ENCODE results near the gene KAZN.

KAZN gene

DNA sequence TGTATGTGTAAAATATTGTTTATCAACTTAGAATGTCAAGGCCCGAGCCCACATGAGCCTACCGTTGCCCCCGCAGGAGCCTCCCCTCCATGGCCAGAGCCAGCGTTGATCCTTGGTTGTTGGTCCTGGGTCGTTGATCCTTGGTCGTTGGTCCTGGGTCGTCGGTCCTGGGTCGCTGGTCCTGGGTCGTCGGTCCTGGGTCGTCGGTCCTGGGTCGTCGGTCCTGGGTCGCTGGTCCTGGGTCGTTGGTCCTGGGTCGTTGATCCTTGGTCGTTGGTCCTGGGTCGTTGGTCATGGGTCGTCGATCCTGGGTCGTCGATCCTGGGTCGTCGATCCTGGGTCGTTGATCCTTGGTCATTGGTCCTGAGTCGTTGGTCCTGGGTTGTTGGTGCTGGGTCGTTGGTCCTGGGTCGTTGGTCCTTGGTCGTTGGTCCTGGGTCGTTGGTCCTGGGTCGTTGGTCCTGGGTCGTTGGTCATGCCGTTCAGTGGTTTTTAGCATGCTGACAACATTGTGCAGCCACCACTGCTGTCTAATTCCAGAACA is 450.0 kb downstream of the KAZN start:
- DNase-seq, result no peak

DNA sequence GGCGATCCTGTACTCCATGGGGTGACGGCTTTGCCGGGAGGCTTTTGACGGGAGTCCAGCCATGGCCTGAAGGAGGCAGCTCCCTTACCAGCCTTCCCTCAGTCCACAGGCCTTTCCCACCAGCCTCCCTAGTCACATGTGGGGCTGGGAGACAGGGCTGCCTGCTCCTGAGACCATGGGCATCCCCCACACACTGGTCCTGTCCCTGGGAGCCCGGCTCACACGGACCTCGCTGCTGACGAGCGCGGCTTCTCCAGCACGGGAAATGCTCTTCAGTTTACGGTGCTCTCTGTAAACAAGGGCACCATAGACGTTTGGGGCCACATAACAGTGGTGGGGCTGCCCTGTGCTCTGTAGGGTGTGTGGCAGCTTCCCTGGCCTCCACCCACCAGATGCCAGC is 450.6 kb downstream of the KAZN start:
- DNase-seq, result no peak

DNA sequence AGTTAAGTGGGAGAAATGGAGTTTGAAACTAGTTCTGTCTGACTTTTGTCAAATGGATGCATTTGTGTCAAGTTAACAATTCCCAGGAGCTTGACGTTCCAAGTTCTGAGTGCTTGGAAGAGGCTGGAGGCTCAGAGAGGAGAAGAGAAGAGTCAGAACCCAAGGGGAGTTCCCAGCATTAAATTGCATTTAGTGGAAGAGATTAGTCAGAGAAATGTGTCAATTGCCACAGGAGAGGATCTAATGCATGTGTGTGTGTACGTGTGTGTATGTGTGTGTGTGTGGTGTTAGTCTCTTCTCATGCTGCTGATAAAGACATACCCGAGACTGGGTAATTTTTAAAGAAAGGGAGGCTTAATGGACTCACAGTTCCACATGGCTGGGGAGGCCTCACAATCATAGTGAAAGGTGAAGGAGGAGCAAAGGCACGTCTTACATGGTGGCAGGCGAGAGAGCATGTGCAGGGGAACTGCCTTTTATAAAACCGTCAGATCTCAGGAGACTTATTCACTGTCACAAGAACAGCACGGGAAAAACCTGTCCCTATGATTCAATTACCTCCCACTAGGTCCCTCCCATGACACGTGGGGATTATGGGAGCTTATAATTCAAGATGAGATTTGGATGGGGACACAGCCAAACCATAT is 453.5 kb downstream of the KAZN start:
- DNase-seq, result no peak

DNA sequence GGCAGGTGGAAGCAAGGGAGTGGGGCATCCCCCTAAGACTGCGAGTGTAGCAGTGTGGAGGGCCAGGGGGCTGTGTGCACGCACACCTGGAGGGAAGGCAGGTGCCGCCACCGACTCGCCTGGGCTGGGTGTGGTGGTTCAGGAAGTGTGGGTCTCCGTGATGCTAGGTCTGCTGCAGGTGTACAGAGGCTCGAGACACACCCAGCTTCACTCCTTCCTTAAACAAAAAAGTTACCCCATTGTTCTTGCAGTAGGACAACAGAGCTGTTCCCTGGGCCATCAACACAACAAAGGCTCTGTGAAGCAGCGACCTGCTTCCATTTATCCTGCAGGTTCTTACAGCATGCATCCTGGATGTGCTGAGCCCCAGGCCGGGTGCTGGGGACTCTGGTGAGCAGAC is 454.7 kb downstream of the KAZN start:
- peak; percentile 11 for DNase-seq

DNA sequence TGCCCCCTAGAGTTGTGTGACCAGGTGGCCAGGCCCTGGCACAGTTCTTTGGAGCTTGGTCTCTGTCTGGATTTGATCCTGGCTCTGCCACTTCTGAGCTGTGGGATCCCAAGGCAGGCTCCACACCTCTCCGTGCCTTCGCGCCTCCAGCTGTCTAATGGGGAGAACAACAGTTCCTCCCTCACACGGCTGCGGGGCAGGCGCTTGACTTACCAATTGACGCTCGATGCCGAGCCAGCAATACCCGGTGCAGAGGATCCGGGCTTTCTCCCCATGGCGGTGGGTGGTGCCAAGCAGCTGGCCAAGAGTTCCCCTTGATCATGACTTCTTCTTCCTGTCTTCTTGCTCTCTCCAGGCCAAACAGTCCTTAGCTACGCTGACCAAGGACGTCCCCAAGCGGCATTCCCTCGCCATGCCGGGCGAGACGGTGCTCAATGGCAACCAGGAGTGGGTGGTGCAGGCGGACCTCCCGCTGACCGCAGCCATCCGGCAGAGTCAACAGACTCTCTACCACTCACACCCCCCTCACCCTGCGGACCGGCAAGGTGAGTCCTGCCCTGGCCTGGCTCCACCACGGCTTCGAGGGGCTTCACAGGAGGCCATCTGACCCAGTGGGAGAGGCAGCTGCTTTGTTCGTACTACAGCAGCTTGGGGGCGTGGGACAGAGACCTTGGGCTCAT is 457.4 kb downstream of the KAZN start:
- DNase-seq, result no peak

DNA sequence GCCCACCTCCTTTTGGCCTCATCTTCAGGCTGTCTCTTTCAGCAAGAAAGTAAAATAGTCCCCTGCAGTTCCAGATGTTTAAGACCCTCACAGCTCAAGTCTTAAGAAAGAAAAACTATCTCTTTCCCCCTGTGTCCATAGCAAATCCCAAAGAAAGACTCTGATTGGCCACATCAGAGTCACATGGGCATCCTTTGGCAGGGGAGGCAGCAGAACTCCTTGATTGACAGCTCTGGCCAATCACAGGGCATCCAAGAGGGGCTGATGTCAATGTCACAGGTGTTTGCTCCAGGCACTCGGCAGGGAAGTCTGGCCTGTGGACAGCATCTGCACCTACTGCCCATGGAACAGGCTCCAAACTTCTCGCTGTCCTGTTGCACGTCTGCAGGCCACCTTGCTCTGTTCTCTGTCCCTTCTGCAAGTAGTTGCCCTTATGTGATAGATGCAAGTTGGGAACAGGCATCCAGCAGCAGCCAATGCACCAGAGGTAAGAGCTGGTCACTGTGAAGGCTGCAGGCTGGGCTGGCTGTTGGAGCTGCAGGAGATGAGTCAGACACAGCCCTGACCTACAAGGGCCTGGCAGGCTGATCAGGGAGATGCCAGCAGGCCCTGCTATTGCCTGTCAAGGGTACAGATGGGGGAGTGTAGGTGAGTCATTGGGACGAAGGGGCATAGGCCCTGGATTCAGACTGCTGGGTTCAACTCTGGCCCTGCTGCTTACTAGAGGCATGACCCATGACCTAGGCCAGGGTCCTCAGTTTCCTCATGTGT is 458.2 kb downstream of the KAZN start:
- no peak for DNase-seq

DNA sequence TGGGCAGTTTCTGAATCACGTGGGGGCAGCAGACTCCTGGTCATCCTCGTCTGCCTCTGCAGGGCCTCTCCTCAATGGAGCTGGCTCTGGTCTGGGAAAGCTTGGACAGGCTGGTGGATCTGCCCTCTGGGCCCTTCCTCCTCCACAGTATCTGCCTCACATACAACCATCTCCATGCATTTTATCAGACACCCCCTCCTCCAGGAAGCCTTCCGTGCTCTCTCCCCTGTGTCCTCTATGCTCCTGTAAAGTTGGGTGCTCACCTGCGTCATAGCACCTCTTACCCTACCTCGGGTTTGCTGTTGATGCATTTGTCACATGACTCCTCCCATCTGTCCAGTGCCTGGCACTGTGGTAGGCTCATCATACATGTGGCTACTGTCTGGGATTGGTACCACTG is 459.3 kb downstream of the KAZN start:
- no peak for DNase-seq

DNA sequence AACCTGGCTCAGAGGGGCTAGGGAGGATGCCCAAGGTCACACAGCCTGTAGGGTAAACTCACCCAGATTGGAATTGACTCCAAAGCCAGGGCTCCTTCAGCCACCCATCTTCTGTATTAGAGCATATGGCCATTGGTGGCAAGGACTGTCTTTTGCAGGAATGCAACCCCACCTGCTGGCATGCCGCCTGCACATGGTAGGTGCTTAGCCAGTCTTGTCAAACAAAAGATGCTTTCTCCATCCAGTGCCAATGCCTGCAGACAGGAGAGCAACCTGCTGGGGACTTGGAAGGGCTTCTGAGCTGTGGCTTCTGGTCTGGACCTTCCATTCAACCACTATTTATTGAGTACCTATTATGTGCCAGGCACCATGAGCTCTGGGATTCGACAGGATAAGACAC is 459.8 kb downstream of the KAZN start:
- no peak for DNase-seq

DNA sequence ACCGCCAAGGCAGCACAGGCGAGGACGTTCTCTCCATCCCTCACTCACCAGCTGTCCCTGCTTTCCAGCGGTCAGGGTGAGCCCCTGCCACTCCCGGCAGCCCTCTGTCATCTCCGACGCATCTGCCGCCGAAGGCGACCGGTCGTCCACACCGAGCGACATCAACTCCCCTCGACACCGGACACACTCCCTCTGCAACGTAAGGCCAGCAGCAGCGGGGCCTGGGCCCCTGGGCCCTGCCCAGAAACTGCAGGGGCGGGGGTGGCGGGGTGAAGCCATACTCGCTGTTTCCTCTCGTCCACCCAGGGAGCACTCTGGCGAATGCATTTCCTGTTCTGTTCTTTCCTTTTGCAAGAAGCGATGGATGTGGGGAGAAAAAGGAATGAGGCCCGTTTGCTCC is 461.6 kb downstream of the KAZN start:
- DNase-seq, result no peak

DNA sequence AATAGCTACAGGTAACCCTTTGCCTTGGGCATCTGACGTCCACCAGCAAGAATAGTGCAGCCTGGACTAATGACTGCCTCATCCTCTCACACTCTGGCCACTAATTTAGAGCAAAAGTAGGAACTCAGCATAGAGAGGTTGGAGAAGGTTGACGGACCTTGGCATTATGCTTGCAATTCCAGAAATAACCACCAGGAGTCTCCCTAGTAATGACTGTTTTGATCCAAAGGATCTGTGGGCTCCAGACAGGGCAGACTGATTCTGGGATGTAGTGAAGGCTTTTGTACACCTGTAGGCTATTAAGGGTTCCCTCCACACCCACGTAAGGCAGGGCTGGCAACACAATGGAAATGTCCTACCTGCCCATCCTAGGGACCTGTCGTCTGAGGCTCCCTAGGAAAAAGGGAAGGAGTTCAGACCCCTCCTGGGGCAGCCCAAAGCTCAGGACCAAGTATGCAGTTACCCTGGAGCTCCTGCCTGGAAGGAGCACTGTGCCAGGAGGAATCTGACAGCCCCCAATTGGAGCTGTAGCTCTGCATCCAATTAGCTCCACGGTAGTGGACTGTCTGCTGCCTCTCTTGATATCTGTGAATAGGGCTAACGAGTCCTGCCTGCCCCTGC is 464.1 kb downstream of the KAZN start:
- no peak for DNase-seq

DNA sequence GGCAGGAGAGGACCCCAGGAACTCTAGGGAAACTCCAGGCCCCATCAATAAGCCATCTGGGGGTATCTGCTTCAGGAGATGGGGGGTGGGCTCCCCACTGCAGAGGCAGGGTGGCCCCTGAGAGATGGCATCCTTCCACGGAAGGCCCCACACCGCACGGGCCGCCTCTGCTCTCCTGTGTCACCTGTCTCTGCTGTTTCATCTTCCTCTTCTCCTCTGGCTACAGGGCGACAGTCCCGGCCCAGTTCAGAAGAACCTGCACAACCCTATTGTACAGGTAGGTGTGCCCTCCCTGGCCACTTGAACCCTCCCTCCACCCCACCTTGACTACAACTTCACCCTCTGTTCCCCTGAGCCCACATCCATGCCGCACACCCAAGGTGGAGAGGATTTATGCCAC is 464.9 kb downstream of the KAZN start:
- DNase-seq, result no peak

DNA sequence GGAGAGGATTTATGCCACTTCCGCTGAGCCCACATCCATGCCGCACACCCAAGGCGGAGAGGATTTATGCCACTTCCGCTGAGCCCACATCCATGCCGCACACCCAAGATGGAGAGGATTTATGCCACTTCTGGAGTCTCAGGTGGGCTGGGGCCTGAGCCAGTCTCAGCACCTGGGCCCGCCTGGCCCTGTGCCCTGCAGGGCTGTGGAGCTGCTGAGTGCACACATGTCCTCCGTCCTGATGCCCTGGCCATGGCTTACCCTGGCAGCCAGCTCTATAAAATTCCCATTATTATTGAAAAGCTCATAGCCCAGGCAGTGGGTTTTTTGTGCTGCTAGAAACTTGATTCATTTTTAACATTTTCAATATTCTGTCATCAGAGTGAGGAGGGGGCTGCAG is 465.3 kb downstream of the KAZN start:
- no peak for DNase-seq

DNA sequence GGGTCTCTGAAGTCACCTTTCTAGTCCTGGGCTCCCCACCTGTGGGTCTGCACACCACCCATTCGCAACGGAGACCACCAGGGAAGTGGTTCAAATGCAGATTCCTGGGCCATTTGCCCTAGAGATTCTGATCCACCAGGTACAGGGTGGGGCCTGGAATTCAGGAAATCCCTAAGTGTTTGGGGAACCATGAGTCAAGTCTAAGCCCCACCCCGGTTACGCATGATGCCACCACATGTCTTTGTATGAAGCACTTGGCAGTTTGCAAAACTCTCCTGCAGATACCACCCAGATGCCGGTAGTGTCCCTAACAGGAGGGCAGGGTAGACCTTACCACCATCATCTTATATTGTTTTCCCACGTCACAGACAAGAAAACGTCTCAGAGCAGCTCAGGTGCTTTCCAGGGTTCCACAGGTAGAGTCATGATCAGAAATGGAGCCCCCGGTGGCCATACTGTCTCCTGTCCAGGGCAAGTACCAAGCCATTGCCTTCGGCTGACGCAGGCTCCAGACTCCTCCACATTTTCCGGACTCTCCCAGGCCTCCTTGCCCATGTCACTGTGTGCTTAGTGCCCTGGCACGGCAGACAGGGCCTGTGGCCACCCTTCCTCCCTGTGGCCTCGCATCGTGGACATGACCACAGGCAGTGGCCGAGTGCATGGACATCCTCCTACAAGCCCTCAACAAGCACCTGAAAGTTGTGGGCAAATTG is 465.9 kb downstream of the KAZN start:
- no peak for DNase-seq

DNA sequence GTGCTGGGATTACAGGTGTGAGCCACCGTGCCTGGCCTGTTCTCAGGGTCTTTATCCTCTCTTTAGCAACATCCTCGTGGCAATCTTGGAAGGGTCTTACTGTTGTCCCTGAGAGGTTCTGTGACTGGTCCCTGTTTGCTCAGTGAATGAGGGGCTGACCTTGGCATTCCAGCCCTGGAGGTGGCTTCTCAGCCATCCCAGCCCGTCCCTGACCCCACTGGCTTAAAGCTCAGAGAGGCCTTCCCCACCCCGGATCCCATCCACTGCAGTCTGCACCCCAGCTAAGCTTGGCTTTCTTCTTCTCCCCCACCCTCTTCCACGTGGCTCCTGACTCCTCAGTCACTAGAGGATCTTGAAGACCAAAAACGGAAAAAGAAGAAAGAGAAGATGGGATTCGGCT is 466.8 kb downstream of the KAZN start:
- no peak for DNase-seq

DNA sequence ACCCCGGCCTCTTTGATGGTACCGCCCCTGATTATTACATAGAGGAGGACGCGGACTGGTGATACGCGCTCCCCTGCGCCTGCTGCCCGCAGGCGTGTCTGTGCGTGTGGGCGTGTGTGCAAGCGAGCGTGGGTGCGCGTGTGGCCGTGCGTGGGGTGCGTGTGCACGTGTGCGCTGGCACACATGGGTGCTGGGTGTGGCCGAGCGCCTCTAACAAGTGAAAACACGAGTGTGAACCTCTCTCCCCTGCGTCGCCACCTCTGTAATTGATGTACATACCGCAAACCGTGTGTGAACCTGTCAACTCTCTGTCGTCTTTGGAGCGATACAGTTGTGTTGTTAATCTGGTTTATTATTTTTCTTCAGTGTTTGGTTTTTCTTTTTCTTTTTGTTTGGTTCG is 467.3 kb downstream of the KAZN start:
- no peak for DNase-seq

DNA sequence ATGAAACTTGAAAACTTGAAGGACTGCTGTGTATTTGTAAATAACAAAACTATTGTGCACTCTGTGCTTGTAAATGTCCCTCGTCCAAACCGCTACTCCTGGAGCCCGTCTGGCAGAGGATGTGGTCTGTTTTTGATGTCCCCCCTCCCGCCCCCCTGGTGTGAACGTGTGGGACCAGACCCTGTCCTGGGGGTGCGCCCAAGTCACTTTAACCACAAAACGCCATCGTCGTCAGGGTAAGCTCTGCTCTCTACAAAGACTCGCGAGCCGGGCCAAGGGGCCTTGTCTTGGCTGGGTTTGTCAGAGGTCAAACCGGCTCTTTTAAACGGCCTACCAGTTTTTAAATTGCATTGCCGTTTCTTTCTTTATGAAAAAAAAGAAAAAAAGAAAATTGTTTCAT is 467.7 kb downstream of the KAZN start:
- no peak for DNase-seq

DNA sequence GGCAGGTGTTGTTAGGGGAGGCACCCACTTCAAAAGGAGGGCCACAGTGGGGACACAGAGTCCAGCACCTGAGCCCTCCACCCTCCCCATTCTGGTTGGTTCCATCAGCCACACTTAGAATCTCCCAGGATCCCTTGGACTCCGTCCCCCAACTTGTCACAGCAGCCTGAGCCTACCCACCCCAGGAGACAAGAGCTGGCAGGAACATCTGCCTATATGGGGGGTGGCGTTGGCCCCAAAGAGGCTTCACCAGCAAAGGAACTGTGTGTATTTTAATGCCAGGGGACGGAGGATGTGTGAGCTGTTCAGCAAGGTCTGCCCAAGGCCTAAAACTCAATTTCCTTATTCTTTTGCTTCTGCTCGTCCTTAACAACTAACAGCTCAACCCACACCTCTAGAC is 468.7 kb downstream of the KAZN start:
- DNase-seq, result no peak

DNA sequence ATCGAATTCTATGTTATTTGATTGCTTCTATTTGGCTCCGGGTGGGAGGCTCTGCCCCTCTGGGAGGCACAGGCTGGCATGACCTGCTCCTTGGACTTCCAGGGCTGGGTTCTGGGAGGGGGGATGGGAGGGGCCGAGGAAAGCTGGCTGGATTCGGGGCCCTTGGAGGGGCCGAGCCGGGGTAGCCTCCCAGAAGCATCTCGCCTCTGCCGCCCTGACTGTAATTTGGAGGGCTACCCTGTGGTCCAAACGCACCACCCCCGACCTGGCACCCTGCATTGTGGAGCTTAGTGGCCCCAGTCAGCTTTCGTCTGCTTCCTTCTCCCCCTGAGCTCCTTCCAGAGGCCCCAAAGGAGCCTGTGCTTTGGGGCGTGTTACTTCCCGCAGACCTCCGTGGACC is 469.7 kb downstream of the KAZN start:
- no peak for DNase-seq

DNA sequence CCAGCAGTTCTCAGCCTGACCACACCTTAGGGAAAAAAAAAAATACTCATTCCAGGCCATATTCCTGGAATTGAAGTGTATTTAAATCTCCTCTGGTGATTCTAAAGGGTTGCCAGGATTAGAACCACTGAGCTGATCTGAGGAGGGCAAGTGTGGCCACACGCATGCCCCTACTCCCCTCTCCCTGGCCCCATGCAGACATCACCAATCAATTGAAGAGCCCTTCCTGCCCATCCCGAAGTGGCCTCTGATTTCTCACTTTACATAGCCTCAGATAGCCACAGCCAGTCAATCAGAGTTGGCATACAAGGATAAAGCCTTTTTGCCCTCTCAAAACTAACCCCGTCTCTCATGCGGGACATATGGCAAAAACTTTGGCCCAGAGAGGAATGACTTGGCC is 470.5 kb downstream of the KAZN start:
- no peak for DNase-seq

DNA sequence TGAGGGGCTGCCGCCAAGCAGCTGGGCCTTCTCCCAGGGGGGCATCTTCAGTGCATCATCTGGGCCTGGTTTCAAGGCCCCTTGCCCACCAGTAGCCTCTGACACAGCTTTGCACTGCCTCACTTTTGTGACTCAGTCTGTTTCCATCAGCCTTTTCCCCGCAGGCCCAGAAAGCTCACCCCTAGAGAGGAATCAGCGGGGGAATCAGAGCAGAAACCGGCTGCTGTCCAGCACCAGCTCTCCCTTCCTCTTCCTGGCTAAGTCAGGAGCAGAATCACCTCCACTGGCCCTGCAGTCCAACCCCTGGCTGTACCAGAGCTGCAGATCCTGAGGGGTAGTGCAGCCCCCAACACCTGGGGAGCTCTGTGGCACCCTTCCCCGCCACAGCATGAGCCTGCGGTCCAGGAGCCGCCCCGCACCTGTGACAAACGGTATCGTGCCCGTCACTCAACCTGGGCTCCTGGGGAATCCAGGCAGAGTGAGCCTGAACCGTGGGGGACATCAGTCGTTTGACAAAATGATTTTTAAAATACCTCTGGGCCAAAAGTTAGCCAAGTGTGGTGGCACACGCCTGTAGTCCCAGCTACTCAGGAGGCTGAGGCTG is 471.8 kb downstream of the KAZN start:
- no peak for DNase-seq

DNA sequence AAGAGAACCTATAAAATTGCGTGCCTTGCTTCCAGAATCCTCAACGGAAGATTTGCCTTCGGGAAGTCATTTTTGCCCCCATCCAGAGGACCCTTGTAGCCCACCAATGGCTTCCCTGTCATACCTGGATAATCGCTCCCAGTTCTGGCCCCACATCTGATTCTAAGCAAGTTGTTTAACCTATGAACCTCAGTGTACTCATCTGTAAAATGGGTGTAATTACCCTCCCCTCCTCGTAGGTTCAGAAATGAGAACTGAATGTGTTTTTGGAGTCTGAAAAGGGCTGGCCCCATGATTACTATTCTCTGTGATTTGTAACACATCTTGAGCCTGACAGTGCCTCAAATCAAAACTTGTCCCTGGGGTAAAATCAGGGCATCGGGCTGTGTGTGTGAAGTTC is 473.5 kb downstream of the KAZN start:
- no peak for DNase-seq

DNA sequence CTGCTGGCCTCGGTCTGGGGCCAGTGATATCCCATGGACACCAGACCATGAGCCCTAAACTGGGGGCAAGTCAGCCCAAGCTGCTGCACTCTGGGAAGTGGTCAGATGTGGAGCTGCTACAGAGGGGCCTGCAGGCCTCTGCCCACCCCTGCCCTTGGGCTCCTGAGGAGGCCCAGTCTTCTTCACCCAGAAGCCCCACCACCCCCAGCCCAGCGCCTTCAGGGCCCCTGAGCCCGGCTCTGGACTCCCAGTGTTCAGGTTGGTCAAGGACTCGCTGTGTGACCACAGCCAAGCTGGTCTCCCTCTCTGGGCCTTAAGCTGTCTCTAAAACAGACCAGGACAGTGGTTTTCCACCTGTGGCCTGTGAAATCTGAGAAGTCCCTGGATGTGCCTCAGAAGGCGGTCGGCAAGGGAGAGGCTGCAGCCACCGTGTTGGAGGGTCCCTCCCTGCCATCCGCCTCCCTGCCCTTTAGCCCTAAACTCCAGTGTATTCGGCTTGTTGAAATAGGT is 475.4 kb downstream of the KAZN start:
- DNase-seq, result no peak
